Measurements from ENCODE around the gene TOR1A. TPM values are rescaled to one million over a fixed set of nuclear protein-coding genes. Genes with fewer than 3 reads are reported as not detected.

TOR1A gene
- total and polyA plus RNA-seq, 2 donors (not counting 1 experiment from before 2014, with no cell fraction given), result 31.5 to 80.2 TPM

GRCh38 chr9:129815278-129815677, 8.7 kb downstream of the TOR1A start:
- no peak for DNase-seq (ENCODE audit: low read depth in 2 of 2)
- H4K20me1 ChIP-seq (ENCODE audit: control insufficient read depth, extremely low read depth, insufficient read depth, low read length), result no peaks in the 10 kb centered on the region
- no peak overlapping the region for H3K4me2 ChIP-seq (ENCODE audit: extremely low read depth, insufficient read depth, low read length)
- peaks cover 21% of the 10 kb centered on the region for H3K36me3 ChIP-seq (ENCODE audit: control insufficient read depth, insufficient read depth, low read length)
- no peak overlapping the region for H2AFZ ChIP-seq (ENCODE audit: low read length)
- TF ChIP-seq EZH2 (IDR thresholded peaks at IDR 0.05; ENCODE audit: low read length, missing control alignments), result no peak
- TF ChIP-seq CTCF (conservative IDR thresholded peaks at IDR 0.05 in 1 of 2, IDR thresholded peaks at IDR 0.05 in 1 of 2; ENCODE audit: low read depth in 1 of 2, low read length in 2 of 2), result no peak
- H3K27ac ChIP-seq (ENCODE audit: insufficient read depth, low read length), result no peak overlapping the region
- no peaks in the 10 kb centered on the region for H3K9me3 ChIP-seq (ENCODE audit: control insufficient read depth, insufficient read depth, low read depth, low read length)
- H3K4me3 ChIP-seq (replicated peaks in 1 of 4; ENCODE audit: control extremely low read depth in 1 of 4, insufficient read depth in 1 of 4, low read depth in 3 of 4, low read length in 4 of 4), result no peak overlapping the region
- no peak overlapping the region for H3K9ac ChIP-seq (ENCODE audit: insufficient read depth, low read length)
- no peaks in the 10 kb centered on the region for H3K4me1 ChIP-seq (ENCODE audit: control insufficient read depth, extremely low read depth, insufficient read depth, low read length)
- H3K79me2 ChIP-seq (ENCODE audit: control insufficient read depth, insufficient read depth, low read length), result no peaks in the 10 kb centered on the region
- H3K27me3 ChIP-seq (ENCODE audit: control insufficient read depth, insufficient read depth, low read length), result no peaks in the 10 kb centered on the region

GRCh38 chr9:129814432-129815223, 9.3 kb downstream of the TOR1A start:
- Histone ChIP-seq H3K4me2 (ENCODE audit: extremely low read depth, insufficient read depth, low read length) (no peak overlapping the region), H3K36me3 (ENCODE audit: control insufficient read depth, insufficient read depth, low read length) (peaks cover 23% of the 10 kb centered on the region)

GRCh38 chr9:129813661-129814060, 10.3 kb downstream of the TOR1A start:
- H3K27ac ChIP-seq (ENCODE audit: insufficient read depth, low read length), result no peak overlapping the region
- H3K4me2 ChIP-seq (ENCODE audit: extremely low read depth, insufficient read depth, low read length), result no peak overlapping the region
- no peak for TF ChIP-seq CTCF (conservative IDR thresholded peaks at IDR 0.05 in 1 of 2, IDR thresholded peaks at IDR 0.05 in 1 of 2; ENCODE audit: low read depth in 1 of 2, low read length in 2 of 2)
- TF ChIP-seq EZH2 (IDR thresholded peaks at IDR 0.05; ENCODE audit: low read length, missing control alignments), result no peak
- no peaks in the 10 kb centered on the region for H3K79me2 ChIP-seq (ENCODE audit: control insufficient read depth, insufficient read depth, low read length)
- H3K4me3 ChIP-seq (replicated peaks in 1 of 4; ENCODE audit: control extremely low read depth in 1 of 4, insufficient read depth in 1 of 4, low read depth in 3 of 4, low read length in 4 of 4), result no peak overlapping the region
- H2AFZ ChIP-seq (ENCODE audit: low read length), result no peak overlapping the region
- H3K9me3 ChIP-seq (ENCODE audit: control insufficient read depth, insufficient read depth, low read depth, low read length), result no peaks in the 10 kb centered on the region
- no peaks in the 10 kb centered on the region for H3K4me1 ChIP-seq (ENCODE audit: control insufficient read depth, extremely low read depth, insufficient read depth, low read length)
- H4K20me1 ChIP-seq (ENCODE audit: control insufficient read depth, extremely low read depth, insufficient read depth, low read length), result no peaks in the 10 kb centered on the region
- no peak for DNase-seq (ENCODE audit: low read depth in 2 of 2)
- H3K36me3 ChIP-seq (ENCODE audit: control insufficient read depth, insufficient read depth, low read length), result peaks cover 23% of the 10 kb centered on the region
- H3K27me3 ChIP-seq (ENCODE audit: control insufficient read depth, insufficient read depth, low read length), result no peaks in the 10 kb centered on the region
- no peak overlapping the region for H3K9ac ChIP-seq (ENCODE audit: insufficient read depth, low read length)

More at GRCh38 chr9:129814432-129815223, 9.3 kb downstream of the TOR1A start:
- H3K27ac ChIP-seq (ENCODE audit: insufficient read depth, low read length), result no peak overlapping the region
- no peaks in the 10 kb centered on the region for H3K4me1 ChIP-seq (ENCODE audit: control insufficient read depth, extremely low read depth, insufficient read depth, low read length)
- no peaks in the 10 kb centered on the region for H3K27me3 ChIP-seq (ENCODE audit: control insufficient read depth, insufficient read depth, low read length)
- TF ChIP-seq EZH2 (IDR thresholded peaks at IDR 0.05; ENCODE audit: low read length, missing control alignments) (no peak), CTCF (conservative IDR thresholded peaks at IDR 0.05 in 1 of 2, IDR thresholded peaks at IDR 0.05 in 1 of 2; ENCODE audit: low read depth in 1 of 2, low read length in 2 of 2) (no peak)
- H2AFZ ChIP-seq (ENCODE audit: low read length), result no peak overlapping the region
- no peak overlapping the region for H3K4me3 ChIP-seq (replicated peaks in 1 of 4; ENCODE audit: control extremely low read depth in 1 of 4, insufficient read depth in 1 of 4, low read depth in 3 of 4, low read length in 4 of 4)
- H3K79me2 ChIP-seq (ENCODE audit: control insufficient read depth, insufficient read depth, low read length), result no peaks in the 10 kb centered on the region
- no peaks in the 10 kb centered on the region for H3K9me3 ChIP-seq (ENCODE audit: control insufficient read depth, insufficient read depth, low read depth, low read length)
- DNase-seq (ENCODE audit: low read depth in 2 of 2), result no peak
- H4K20me1 ChIP-seq (ENCODE audit: control insufficient read depth, extremely low read depth, insufficient read depth, low read length), result no peaks in the 10 kb centered on the region
- H3K9ac ChIP-seq (ENCODE audit: insufficient read depth, low read length), result no peak overlapping the region
